Stomach (tissue), 19 donors: Measurements from ENCODE around the gene SLC16A5. TPM values are rescaled to one million over a fixed set of nuclear protein-coding genes. Genes with fewer than 3 reads are reported as not detected.
"Not testable (repeated sequence)": the region's sequence is repeated elsewhere in the genome, so short reads cannot be mapped to it uniquely, and the experiment has no call there.

ENCODE experiments used
- DNase-seq, 2 donors: peaks; one replicate each; pipeline versions ENCODE4 v3.0.0 to v3.0.0-alpha.2; 2013 to 2019
- H3K27ac ChIP-seq, 5 donors: fragments of 200-600 bp in 4 of 5; sonication (generic) in 4 of 5; one replicate each; pipeline ENCODE4 v1.5.1; 2013 to 2019; ENCODE audit warnings: mild to moderate bottlenecking in 1 of 5, moderate library complexity in 1 of 5
- H3K27me3 ChIP-seq, 3 donors: fragments of 200-600 bp; sonication (generic); one replicate each; pipeline ENCODE4 v1.5.1; 2017 to 2019; ENCODE audit warnings: mixed run types in 1 of 3
- H3K36me3 ChIP-seq, 4 donors: fragments of 200-600 bp; sonication (generic); 1 replicate in 3 of 4; 2 replicates in 1 of 4; pipeline ENCODE4 v1.5.1; 2016 to 2019
- H3K4me1 ChIP-seq, 4 donors: fragments of 200-600 bp; sonication (generic); one replicate each; pipeline ENCODE4 v1.5.1; 2016 to 2019
- H3K4me3 ChIP-seq, 4 donors: fragments of 200-600 bp; sonication (generic) in 3 of 4; one replicate each; pipeline ENCODE4 v1.5.1; 2016 to 2019; ENCODE audit warnings: mild to moderate bottlenecking in 1 of 4
- H3K9me3 ChIP-seq, 4 donors: fragments of 200-600 bp; sonication (generic); one replicate each; pipeline ENCODE4 v1.5.1; 2016 to 2019
- CTCF ChIP-seq, 7 experiments: fragments of 450-650 bp in 4 of 7; fragments of 200-600 bp in 3 of 7; sonication (generic) in 3 of 7; IDR thresholded peaks; one replicate each; pipeline ENCODE4 v1.5.1; 2016 to 2019; ENCODE audit warnings: antibody characterized with exemption in 7 of 7, control low read depth in 2 of 7, mild to moderate bottlenecking in 1 of 7
- EP300 ChIP-seq: sonication (generic); formaldehyde crosslinking; IDR thresholded peaks from one replicate; pipeline ENCODE4 v1.6.1; 2017; ENCODE audit warnings: antibody characterized with exemption
- POLR2A ChIP-seq, 4 donors: fragments of 450-650 bp; IDR thresholded peaks; one replicate each; pipeline ENCODE4 v1.6.1; 2016; ENCODE audit warnings: antibody characterized with exemption in 4 of 4, control low read depth in 2 of 4, mild to moderate bottlenecking in 1 of 4, moderate library complexity in 1 of 4
- POLR2AphosphoS5 ChIP-seq, 3 donors: sonication (generic); formaldehyde crosslinking; IDR thresholded peaks; one replicate each; pipeline ENCODE4 v1.6.1; 2016; ENCODE audit warnings: antibody characterized with exemption in 3 of 3
- WGBS, 5 donors: extraction: QIAGEN DNeasy Blood & Tissue Kit in 3 of 5; methylation state at CpG; one replicate each; pipeline versions ENCODE4 v1.1.5 to v1.1.7; 2013 to 2018; 5-methylcytosine and 5-hydroxymethylcytosine counted together
- intact Hi-C: fragments of 100-400 bp; cut with DNase I; formaldehyde crosslinking; loops from one replicate; pipeline ENCODE4 v1.15.1; 2023; ENCODE audit warnings: low total_unique reads
- long read RNA-seq, 10 donors: transcript quantifications; one replicate each; lab custom pipeline, GENCODE V29; 2026
- polyA plus RNA-seq, 3 donors: library from polyadenylated mRNA; stranded (reverse); fragments of 200-250 nt; gene quantifications; one replicate each; pipeline ENCODE4 v1.2.3, GENCODE V29; 2013
- total RNA-seq, 5 donors: library from RNA; depleted of rRNA; stranded (reverse); fragments of >200 nt; gene quantifications; one replicate each; pipeline versions ENCODE4 v1.1.0 to v1.2.3, GENCODE V29; 2014 to 2016
- donor health status: healthy with polysubstance abuse.
- donor health status: Bipolar disorder and iron deficiency.
- donor health status: healthy.

The SLC16A5 gene, protein sequence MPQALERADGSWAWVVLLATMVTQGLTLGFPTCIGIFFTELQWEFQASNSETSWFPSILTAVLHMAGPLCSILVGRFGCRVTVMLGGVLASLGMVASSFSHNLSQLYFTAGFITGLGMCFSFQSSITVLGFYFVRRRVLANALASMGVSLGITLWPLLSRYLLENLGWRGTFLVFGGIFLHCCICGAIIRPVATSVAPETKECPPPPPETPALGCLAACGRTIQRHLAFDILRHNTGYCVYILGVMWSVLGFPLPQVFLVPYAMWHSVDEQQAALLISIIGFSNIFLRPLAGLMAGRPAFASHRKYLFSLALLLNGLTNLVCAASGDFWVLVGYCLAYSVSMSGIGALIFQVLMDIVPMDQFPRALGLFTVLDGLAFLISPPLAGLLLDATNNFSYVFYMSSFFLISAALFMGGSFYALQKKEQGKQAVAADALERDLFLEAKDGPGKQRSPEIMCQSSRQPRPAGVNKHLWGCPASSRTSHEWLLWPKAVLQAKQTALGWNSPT
- total RNA-seq = 100 to 1,000 TPM in 1 of 5 donors, 10 to 100 TPM in 4; 30.3 to 132 (median 57.1) TPM
- 1 to 10 TPM; 6.8 to 9.0 (median 7.9) TPM for polyA plus RNA-seq
- long read RNA-seq, donor 1 = 0 reads
- long read RNA-seq, donor 2 = 0 reads
- long read RNA-seq, donor 3 = 0 reads
- long read RNA-seq, donor 4 = 0 reads
- long read RNA-seq, donor 5, partial matches to known transcripts = 10 of 11 reads
- long read RNA-seq, donor 5, other reads (novel, unspliced or antisense) = 0 of 11 reads
- long read RNA-seq, donor 6, partial matches to known transcripts = 28 of 29 reads
- long read RNA-seq, donor 6, other reads (novel, unspliced or antisense) = 0 of 29 reads
- long read RNA-seq, donor 7 = 0 reads
- long read RNA-seq, donor 8, partial matches to known transcripts = 0 of 1 reads
- long read RNA-seq, donor 8, other reads (novel, unspliced or antisense) = 0 of 1 reads
- long read RNA-seq, donor 9 = 0 reads
- long read RNA-seq, donor 10 = 0 reads

DNA sequence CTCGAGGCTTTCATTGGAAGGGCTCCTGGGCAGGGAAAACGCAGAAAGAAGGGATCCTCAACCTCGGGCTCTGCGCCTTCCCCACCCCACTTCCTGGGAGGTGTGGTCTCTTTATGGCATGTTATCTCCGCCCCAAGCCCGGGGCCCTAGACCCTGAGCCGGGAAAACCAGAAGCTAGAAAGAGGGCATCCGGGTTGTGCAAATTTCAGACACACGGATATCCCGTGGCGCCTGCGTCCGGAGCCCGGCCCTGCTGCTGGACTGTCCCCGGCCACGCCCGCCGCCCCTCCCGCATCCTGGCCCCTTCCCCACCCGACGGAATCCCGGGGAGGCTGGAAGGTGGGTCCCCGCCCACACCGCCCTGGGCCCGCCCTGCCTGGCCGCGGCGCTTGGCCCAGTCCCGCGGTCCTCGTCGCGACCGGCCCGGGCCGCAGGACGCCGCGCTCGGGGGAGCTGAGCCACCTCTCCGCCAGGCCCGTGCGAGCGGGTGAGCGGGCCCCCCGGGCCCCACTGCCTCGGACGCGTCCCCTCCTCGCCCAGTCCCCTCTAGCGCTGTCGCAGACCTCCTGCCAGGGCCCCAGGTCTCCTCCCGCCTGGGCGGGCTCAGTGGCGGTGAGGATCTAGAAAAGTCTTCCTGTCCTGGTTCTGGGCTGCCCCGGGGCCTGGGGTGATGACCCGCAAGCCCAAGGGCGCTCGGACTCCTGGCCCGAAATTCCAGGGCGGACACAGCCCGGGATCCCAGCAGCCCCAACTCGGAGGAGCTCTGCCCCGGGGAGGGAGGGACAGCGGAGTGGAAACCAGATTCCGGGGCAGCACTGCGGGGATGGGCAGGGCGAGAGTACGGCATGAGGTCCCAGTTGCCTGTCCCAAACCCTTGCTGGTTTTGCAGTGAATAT, at the start of gene SLC16A5:
SLC16A5 (plus strand) TSS at position 397 of the 896 bp plus-strand sequence. CDS start 5,683 bp downstream, outside the sequence.
- H3K9me3 ChIP-seq = no peaks in the 10 kb centered on the region
- WGBS, 5 donors = 2 to 6% (median 3%) methylated on average over 22 to 69 of the region's 69 CpGs
- TF ChIP-seq CTCF (IDR thresholded peaks at IDR 0.05) (no peak), POLR2AphosphoS5 (IDR thresholded peaks at IDR 0.05) (peak in 2 of 3 donors; percentile 71 to 77)
- peak within 1 kb of the TSS; percentile 86 to 95 (median 92) for H3K27ac ChIP-seq
- H3K4me3 ChIP-seq = peak within 1 kb of the TSS; percentile 43 to 59 (median 52)
- no peaks in the 10 kb centered on the region for H3K36me3 ChIP-seq
- H3K27me3 ChIP-seq = no peaks in the 10 kb centered on the region
- H3K4me1 ChIP-seq = peaks cover 31 to 77% (median 56%) of the 10 kb centered on the region in 4 donors
- DNase-seq = peak; percentile 85 to 96
- intact Hi-C loops = no loop called here

DNA sequence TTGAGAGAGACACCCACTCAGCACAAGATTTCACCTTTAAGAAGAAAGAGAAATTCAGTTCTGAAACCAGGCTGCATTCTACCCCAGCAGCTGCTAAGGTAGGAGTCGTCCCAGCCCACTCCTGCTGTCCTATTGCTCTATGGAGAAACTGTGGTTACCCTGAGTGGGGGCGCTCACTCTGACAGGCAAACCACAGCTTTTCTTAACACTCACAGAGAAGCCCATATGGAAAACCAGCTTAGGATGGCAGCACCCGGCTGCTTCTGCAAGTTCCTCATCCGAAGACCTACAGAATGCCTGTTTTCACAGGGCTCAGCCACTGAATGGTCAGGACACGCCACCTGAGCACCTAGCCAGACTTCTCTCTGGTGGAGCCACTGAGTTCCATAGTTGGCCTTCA, 48.5 kb upstream of the SLC16A5 start:
- H3K27ac ChIP-seq = no peak overlapping the region
- H3K36me3 ChIP-seq = peaks cover 39 to 53% (median 47%) of the 10 kb centered on the region in 4 donors
- H3K9me3 ChIP-seq = no peaks in the 10 kb centered on the region
- no peak for TF ChIP-seq POLR2AphosphoS5 (IDR thresholded peaks at IDR 0.05)
- TF ChIP-seq EP300 = no peak
- TF ChIP-seq CTCF (IDR thresholded peaks at IDR 0.05) = no peak
- TF ChIP-seq POLR2A (IDR thresholded peaks at IDR 0.05) = no peak
- peaks cover 13 to 28% (median 24%) of the 10 kb centered on the region in 4 donors for H3K4me1 ChIP-seq
- 86 to 92% (median 88%) methylated on average over 5 of the region's 5 CpGs for WGBS, 5 donors
- H3K27me3 ChIP-seq = no peaks in the 10 kb centered on the region
- DNase-seq = no peak
- no peak overlapping the region for H3K4me3 ChIP-seq
- intact Hi-C loops = no loop called here

GRCh38 chr17:75041656-75042280, 46.0 kb upstream of the SLC16A5 start:
- H3K4me1 ChIP-seq = peaks cover 7 to 23% (median 16%) of the 10 kb centered on the region in 4 donors
- H3K36me3 ChIP-seq = peaks cover 39 to 53% (median 47%) of the 10 kb centered on the region in 4 donors
- 79 to 90% (median 83%) methylated on average over 11 to 12 of the region's 12 CpGs for WGBS, 5 donors
- H3K27ac ChIP-seq = no peak overlapping the region
- H3K4me3 ChIP-seq = no peak overlapping the region
- no peaks in the 10 kb centered on the region for H3K9me3 ChIP-seq
- no peaks in the 10 kb centered on the region for H3K27me3 ChIP-seq
- DNase-seq = no peak
- TF ChIP-seq POLR2AphosphoS5 (IDR thresholded peaks at IDR 0.05) (no peak), EP300 (no peak), CTCF (IDR thresholded peaks at IDR 0.05) (no peak), POLR2A (IDR thresholded peaks at IDR 0.05) (no peak)
- intact Hi-C loops = no loop called here

DNA sequence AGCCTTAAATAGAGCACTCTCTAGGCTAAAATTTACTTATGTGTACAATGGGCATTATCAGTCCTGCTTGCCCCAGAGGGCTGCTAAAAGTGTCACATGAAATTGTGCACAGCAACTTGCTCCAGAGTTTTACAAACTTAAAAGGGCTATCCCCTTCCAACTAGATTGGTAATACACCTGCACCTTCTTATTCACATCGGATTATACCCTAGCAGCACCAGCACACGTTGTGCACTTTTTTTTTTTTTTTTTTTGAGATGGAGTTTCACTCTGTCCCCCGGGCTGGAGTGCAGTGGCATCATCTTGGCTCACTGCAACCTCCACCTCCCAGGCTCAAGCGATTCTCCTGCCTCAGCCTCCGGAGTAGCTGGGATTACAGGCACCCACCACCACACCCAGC, 44.0 kb upstream of the SLC16A5 start:
- intact Hi-C loops, DNase-seq, H3K4me3 ChIP-seq, H3K9me3 ChIP-seq, H3K27me3 ChIP-seq, H3K27ac ChIP-seq: not testable (repeated sequence)
- 61 to 74% (median 71%) methylated on average over 5 of the region's 5 CpGs for WGBS, 5 donors
- Histone ChIP-seq H3K4me1 (peaks cover 19 to 35% (median 28%) of the 10 kb centered on the region in 4 donors), H3K36me3 (peaks cover 33 to 42% (median 38%) of the 10 kb centered on the region in 4 donors)
